Testis (tissue), 2 donors: ENCODE results near the gene CAMKMT.

Experiments used
- POLR2A ChIP-seq: fragments of 450-650 bp; IDR thresholded peaks from one replicate; pipeline ENCODE4 v1.6.1; 2017; ENCODE audit warnings: antibody characterized with exemption, mild to moderate bottlenecking, moderate library complexity
- TF ChIP-seq, protein P1 (sequence below), 3 experiments: fragments of 450-650 bp in 2 of 3; fragments of 200-600 bp in 1 of 3; sonication (generic) in 1 of 3; IDR thresholded peaks; one replicate each; pipeline ENCODE4 v1.5.1; 2016 to 2019; ENCODE audit warnings: antibody characterized with exemption in 3 of 3, mild to moderate bottlenecking in 2 of 3, moderate library complexity in 1 of 3

- TF ChIP-seq POLR2A, result no peak
- TF ChIP-seq, protein P1, sequence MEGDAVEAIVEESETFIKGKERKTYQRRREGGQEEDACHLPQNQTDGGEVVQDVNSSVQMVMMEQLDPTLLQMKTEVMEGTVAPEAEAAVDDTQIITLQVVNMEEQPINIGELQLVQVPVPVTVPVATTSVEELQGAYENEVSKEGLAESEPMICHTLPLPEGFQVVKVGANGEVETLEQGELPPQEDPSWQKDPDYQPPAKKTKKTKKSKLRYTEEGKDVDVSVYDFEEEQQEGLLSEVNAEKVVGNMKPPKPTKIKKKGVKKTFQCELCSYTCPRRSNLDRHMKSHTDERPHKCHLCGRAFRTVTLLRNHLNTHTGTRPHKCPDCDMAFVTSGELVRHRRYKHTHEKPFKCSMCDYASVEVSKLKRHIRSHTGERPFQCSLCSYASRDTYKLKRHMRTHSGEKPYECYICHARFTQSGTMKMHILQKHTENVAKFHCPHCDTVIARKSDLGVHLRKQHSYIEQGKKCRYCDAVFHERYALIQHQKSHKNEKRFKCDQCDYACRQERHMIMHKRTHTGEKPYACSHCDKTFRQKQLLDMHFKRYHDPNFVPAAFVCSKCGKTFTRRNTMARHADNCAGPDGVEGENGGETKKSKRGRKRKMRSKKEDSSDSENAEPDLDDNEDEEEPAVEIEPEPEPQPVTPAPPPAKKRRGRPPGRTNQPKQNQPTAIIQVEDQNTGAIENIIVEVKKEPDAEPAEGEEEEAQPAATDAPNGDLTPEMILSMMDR (IDR thresholded peaks at IDR 0.05), result no peak
Observed at GRCh38 chr2:44742057-44742456, 380.3 kb downstream of the CAMKMT start.
